DMS114 treated with DMSO at 0.1 percent for 48 hours (cell line): ENCODE measurements around the gene KRT76.

Source experiments
- DNase-seq: peaks from one replicate; lab custom pipeline; 2025; ENCODE audit not compliant: unreplicated experiment; lab: John Stamatoyannopoulos, UW

The KRT76 gene

DNA sequence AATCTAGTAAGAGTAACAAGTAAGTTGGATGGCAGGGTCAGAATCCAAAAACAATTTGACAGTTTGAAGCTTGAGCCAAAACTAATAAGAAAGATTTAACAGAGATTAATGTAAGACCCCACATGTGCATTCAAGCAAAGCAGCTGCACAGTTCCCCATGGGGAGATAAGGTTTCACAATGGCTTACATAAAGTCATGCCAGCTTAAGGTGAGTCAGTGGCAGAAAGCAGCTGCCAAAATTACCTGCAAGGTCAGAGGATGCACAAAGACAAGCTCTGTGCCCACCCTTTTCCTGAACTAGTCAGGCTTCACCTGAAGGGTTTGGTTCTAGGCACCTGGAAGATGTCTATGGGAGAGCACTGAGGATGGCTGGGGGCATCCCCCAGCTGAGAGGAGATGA is 37.2 kb downstream of the KRT76 start:
- no peak for DNase-seq

DNA sequence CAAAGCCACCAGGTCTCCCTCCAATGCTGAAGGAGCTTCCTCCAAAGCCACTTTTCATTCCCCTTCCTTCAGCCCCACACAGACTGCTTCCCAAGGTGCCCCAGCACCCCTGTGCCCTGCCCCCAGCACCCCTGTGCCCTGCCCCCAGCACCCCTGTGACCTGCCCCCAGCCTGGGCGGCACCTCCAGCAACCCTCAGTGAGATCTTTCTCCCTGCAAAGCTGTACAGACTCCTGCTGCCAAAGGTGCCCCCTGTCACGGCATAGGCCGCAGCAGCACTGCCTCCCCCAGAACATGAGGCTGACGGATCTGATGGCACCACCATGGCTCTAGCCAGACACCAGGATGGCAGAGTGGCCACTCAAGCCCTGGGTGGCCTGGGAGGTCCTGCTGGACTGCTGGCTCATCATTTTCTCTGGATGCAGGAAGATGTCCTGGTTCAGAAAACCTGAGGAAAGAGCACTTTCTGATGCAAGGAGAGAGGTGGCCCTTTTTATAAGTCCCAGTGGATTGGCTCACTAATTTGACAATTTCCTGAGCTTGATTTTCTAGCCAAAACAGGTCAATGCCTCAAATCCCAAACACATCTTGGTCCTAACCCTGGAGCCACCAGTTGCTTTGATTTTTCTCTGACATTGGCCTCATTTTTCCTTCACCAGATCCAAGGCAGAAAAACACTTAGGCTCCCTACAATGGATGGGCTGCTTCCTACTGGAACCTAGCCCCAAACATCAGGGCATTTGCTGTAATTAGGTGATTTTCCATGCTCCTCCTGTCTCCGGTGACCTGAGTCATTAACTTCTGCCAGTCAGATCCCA is 41.1 kb downstream of the KRT76 start:
- no peak for DNase-seq

DNA sequence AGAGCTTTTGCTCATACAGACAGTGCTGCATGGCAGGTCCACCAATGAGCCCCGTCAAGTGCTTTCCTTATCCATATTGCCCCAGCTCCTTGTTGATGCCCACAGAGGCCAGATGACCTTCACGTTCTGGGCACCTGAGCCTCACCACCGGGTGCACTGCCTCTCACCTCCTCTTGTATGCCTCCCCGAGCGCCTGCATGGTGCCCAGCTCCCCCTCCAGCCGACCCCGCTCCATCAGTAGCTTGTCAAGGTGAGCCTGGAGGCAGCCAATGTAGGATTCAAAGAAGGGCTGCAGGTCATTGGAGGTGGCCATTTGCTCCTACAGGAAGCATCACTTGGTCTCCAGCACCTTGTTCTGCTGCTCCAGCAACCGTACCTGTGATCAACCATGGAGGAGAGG is 42.0 kb downstream of the KRT76 start:
- no peak for DNase-seq

DNA sequence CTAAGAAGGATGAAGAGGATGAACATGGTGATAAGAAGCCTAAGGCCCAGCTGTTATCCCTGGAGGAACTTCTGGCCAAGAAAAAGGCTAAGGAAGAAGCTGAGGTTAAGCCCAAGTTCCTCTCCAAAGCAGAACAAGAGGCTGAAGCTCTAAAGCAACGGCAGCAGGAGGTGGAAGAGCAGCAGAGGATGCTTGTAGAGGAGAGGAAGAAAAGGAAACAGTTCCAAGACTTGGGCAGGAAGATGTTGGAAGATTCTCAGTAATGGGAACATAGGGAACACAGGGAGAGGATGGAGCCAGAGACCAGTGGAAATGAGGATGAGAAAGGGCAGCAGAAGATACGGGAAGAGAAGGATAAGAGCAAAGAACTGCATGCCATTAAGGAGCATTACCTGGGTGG is 46.4 kb downstream of the KRT76 start:
- DNase-seq, result no peak

DNA sequence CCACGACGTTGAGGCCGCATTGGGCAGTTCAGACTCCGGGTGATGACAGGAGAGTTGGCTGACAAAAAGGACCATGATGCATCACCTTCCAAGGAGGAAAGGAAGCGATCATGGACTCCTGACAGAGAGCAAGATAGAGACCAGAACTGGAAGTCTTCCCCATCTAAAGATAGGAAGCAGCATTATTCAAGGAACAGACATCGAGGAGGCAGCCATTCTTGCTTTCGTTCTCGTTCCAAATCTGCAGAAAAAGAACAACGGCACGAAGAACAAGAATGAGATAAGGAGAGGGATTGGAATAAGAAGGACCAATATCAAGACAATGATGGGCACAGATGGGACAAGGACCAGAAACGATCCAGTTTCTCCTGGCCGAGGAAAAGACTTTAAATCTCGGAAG is 46.8 kb downstream of the KRT76 start:
- DNase-seq, result no peak

DNA sequence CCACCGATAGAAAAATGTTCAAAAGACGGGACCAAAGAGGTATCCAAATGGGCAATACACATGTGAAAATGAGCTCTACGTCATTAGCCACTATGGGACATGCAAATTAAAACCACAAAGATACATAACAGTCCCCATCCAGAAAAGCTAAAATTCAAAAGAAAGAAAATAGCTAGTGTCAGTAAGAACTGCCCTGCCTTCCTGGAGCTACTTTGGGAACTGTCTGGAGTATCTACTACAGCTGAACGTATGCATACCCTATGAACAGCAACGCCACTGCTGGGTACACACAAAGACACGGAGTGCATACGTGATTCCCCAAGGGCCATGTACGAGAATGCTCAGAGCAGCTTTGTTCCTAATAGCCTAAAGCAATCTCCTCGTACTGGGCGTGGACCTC is 48.0 kb downstream of the KRT76 start:
- no peak for DNase-seq

DNA sequence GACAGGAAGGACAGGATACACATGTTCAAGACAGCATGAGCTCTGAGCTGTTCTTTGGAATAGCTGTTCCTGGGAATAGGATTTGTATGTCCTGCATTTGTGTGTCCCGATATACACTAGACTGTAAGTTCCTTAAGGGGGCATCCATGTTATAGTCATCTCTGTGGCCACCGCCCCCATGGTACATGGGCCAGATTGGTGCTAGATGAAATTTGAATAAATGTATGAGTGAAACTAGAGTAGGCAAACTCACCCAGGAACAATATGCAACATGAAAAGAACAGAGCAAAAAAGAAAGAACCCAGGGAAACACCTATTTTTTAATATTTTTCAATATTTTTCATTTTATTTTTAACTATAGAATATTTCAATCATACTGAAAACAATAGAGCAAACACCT is 48.8 kb downstream of the KRT76 start:
- DNase-seq, result no peak

DNA sequence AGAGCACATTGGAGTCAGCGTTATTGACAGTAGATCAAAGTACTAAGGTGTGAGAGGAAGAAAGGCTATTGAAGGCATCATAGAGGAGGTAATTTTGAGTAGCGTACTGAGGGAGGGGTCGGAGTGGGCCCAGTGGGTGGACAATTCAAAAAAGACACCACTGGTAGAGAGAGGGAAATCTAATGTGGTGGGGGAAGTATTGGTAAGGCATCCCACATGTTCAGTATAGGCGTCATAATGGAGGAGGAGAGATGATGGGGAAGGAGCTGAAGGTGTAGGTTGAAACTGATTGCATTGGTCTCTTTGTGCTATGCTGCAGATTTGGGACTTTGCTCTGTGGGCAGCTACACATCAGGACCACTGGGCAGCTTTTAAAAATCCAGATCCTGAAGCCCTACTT is 50.1 kb downstream of the KRT76 start:
- no peak for DNase-seq

DNA sequence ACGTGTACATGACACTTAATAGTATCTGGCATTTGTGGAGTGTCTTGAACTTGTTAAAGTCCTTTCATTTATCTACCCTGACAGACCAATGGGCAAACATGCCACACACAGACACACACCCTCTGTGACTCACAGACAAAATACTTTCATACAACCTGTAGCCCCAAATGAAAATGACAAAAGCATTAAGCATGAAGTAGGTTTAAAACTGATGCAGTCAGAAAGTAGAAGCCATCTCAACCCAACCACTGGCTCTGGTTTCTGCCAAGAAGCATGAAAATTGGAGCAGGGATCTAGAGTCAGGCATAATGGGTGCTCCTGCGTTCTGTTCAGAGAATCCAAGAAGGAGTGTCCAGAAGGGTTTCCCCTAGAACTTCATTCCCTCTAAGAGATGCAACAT is 50.7 kb downstream of the KRT76 start:
- no peak for DNase-seq

DNA sequence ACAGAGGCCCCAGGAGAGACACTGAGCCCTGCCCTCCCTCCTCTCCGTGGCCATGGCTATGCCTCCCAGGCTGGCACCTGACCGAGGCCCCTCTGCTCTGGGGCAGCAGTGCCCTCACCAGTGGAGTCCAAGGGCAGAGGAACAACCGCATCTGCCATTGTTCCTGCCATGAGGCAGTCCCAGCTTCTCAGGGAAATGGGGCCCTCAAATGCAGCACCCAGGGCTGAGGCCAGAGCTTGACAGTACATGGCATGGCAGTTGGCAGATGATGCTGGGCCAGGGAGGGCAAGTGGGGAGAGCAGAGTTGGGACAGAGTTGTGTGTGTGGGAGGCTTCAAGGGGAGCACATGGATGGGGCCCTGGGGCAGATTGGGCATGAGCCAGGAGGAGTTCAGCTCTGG is 52.8 kb downstream of the KRT76 start:
- DNase-seq, result no peak

DNA sequence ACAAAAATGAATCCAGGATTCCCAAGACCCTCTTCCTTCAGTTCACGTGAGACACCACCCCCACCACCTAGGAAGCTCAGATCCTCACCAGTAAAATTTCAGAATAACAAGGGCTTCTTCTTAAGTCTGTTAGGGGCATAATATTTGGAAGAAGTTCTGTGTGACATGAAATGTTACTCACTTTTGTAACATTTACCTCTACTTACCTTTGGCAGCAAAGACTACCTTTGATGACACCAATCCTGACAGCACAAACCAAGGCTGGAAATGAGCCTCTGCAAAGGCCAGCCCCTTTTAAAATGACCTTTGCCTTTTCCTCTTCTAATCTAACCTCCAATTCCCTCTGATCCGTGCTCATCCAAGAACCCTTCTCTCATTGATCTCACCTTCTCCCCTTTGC is 54.5 kb downstream of the KRT76 start:
- DNase-seq, result no peak

DNA sequence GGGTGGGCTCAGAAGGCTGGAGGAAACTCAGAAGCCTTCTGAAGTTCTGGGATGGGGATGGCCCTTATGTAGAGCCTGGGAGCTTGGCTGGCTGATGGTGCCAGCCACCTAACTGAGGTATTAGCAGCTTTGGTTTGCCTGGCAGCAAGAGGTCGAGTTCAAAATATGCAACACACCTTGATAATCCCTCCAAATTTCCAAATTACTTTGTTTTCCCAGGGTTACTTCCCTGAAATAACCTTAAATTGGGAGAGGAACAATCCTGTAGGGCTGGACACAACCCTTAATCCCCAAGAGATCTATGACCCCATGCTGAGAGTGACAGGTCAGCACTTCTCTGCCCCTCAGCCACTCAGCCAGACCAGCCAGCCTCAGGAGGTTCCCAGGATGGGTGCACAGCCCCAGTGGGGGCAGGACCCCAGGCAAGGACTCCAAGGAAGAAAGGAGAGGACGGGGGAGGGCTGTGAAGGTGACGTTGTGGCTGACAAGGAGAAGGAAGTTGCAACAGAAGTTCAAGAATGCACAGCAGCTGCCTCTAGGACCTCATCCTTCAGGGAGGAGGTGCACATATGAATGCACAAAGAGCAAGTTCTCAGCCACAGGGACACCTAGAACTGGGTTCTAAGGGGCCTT is 55.2 kb downstream of the KRT76 start:
- no peak for DNase-seq

DNA sequence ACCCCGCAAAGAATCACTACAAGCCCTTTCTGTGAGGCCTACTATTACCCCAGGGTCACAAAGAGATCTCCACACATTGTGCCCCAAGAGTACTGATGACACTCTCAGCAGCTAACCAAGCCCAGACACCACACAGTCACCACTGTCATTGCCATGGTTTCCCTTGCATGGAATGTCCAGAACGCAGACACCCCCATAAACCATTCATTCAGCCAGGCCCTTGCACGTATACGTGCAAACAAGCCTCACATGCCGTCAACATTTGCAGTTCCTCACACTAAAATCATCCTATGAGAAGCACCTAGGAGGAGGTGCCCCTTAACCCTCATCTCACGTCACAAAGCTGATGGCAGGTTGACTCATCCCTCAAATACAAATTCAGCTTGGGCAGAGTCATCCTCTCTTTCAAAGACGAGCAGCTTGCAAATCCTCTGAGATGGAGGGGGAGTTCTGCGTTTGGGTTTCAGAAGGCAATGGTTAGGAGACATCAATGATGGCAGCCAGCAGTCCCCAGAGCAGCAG is 56.7 kb downstream of the KRT76 start:
- DNase-seq, result no peak
